ENCODE results near the gene IGSF9B. TPM values are rescaled to one million over a fixed set of nuclear protein-coding genes. Genes with fewer than 3 reads are reported as not detected.

Gene IGSF9B
- total RNA-seq, 4 donors from 2014 or later, result 5.2 to 14.5 (median 8.0) TPM

DNA sequence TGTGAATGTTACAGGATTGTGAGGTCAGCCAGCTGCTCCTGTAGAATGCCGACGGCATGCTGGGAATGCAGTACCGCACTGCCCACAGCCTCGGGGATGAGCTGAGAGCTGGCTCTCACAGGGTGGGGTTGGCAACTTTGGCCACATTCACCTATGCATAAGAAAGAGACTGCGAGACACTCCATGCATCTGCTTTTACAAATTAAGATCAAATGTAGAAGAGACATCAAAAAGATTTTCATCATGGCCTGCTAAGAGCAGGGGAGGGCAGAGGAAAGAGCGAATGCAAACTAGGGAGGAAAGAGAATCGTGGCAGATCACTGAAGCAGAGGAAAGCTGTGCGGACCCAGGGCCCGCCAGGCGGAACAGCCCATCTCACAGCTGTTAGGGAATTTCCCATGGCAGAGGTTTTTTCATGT, 61.7 kb downstream of the IGSF9B start:
- intact Hi-C loops (cut with DNase I; ENCODE audit: low total_unique reads), result no loop called here
- no peak for TF ChIP-seq POLR2A (IDR thresholded peaks at IDR 0.05)
- peak in 1 of 2 donors; percentile 39 for DNase-seq (ENCODE audit: low spot score in 2 of 2)
- no peak overlapping the region for H3K4me3 ChIP-seq (ENCODE audit: low read depth, poor library complexity, severe bottlenecking)
- 53 to 56% methylated on average over 10 of the region's 10 CpGs for WGBS, 2 donors

DNA sequence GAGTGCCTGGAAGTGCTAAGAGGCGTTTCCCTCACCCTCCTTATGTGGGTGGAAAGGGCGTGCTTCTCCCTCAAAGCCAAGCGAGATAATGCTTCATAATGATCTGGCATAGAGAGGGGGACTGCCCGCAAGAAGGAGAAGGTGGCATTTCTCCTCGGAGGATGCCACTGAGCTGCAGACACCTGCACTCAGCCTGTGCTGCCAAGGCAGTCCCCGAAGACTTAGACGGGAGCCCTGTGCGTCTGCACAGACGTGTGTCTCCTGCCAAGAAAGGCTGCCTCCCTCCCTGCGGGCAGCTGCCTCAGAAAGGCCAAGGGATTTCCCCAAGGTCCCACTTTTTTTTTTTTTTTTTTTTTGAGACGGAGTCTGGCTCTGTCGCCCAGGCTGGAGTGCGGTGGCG, 63.4 kb downstream of the IGSF9B start:
- H3K4me3 ChIP-seq (ENCODE audit: low read depth, poor library complexity, severe bottlenecking), result no peak overlapping the region
- intact Hi-C loops (cut with DNase I; ENCODE audit: low total_unique reads), result no loop called here
- DNase-seq (ENCODE audit: low spot score in 2 of 2), result peak in 1 of 2 donors; percentile 14

DNA sequence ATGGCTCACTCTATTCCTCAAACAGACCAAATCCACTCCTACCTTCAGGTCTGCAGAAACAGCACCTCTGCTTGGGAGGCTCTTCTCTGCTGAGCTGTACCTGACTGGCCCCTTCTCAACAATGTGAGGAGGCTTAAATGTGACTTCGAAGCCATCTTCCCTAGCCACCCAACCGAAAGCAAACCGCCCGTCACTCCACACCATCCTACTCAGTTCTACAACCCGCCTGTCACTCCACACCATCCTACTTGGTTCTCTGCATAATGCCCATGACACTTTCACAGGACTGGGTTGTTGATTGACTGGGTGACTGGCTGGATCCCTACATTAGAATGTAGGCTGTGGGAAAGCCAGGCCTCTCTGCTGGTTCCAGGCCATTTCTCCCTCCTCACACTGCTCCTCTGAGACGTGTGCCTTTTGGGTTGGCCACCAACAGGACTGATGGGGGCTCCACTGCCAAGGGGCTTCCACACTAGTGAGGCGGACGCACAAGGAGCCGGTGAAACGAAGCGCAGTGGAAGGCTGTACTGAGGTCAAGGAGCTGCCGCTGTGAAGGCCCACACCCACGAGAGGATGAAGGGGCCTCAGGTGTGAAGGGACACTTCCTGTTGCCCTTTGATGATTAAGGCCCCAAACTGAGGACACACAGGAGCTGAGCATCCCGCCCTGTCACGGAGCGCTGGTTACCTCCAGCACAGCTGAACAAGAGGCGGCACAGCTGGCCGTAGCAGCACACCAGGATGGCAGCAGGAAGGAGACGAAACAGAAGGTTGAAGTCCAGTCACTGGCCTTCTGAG, 64.0 kb downstream of the IGSF9B start:
- peak in 1 of 2 donors; percentile 81 for DNase-seq (ENCODE audit: low spot score in 2 of 2)
- TF ChIP-seq POLR2A (IDR thresholded peaks at IDR 0.05), result no peak
- TF ChIP-seq CTCF (IDR thresholded peaks at IDR 0.05), result no peak

More for the DNA sequence above, 63.4 kb downstream of the IGSF9B start:
- no peak for TF ChIP-seq POLR2A (IDR thresholded peaks at IDR 0.05)
- TF ChIP-seq CTCF (IDR thresholded peaks at IDR 0.05), result no peak
- 66 to 70% methylated on average over 14 of the region's 14 CpGs for WGBS, 2 donors

GRCh38 chr11:133892126-133892525, 64.6 kb downstream of the IGSF9B start:
- TF ChIP-seq CTCF (IDR thresholded peaks at IDR 0.05) (no peak), POLR2A (IDR thresholded peaks at IDR 0.05) (no peak)
- 72 to 76% methylated on average over 8 of the region's 8 CpGs for WGBS, 2 donors
- no peak overlapping the region for H3K4me3 ChIP-seq (ENCODE audit: low read depth, poor library complexity, severe bottlenecking)
- intact Hi-C loops (cut with DNase I; ENCODE audit: low total_unique reads), result no loop called here
- peak in 1 of 2 donors; percentile 36 for DNase-seq (ENCODE audit: low spot score in 2 of 2)

More for the DNA sequence above, 64.0 kb downstream of the IGSF9B start:
- WGBS, 2 donors, result 87 to 90% methylated on average over 19 of the region's 19 CpGs
- intact Hi-C loops (cut with DNase I; ENCODE audit: low total_unique reads), result no loop called here
- no peak overlapping the region for H3K4me3 ChIP-seq (ENCODE audit: low read depth, poor library complexity, severe bottlenecking)

- intact Hi-C loops (cut with DNase I; ENCODE audit: low total_unique reads), result no loop called here
- H3K4me3 ChIP-seq (ENCODE audit: low read depth, poor library complexity, severe bottlenecking), result no peak overlapping the region
- peak in 1 of 2 donors; percentile 43 for DNase-seq (ENCODE audit: low spot score in 2 of 2)
- 87 to 90% methylated on average over 3 of the region's 3 CpGs for WGBS, 2 donors
- TF ChIP-seq CTCF (IDR thresholded peaks at IDR 0.05), result no peak
These were observed 66.9 kb downstream of the IGSF9B start for GRCh38 chr11:133889893-133890292.

DNA sequence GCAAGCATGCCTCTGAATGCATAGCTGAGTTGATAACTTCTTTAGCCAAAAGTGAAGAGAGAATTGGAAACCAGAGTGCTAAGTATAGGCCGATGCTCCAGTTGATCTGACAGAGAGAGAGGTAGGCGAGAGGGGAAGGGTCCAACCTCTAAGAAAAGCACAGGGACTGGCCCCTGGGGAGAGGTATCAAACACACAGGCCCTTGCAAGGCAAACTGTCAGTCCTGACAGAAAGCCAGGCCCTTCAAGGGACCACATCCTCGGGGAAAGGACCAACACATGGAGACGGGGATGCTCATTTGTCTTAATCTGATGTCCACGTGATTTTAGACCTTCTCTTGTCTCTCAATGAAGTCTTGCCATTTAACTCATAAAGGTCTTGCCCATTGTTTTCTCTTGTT, 67.6 kb downstream of the IGSF9B start:
- DNase-seq (ENCODE audit: low spot score in 2 of 2), result peak in 1 of 2 donors; percentile 40
- 73 to 83% methylated on average over 5 of the region's 5 CpGs for WGBS, 2 donors
- H3K4me3 ChIP-seq (ENCODE audit: low read depth, poor library complexity, severe bottlenecking), result no peak overlapping the region
- intact Hi-C loops (cut with DNase I; ENCODE audit: low total_unique reads), result no loop called here
- no peak for TF ChIP-seq POLR2A (IDR thresholded peaks at IDR 0.05)
- no peak for TF ChIP-seq CTCF (IDR thresholded peaks at IDR 0.05)

Measured in lower leg skin (tissue), 4 donors.